Hematopoietic multipotent progenitor cell treated with erythropoietin and hydrocortisone succinate and interleukin-3 and kit ligand, for 15 days (in vitro differentiated cells): ENCODE measurements around the gene PTBP3.
"Not testable (repeated sequence)": the region's sequence is repeated elsewhere in the genome, so short reads cannot be mapped to it uniquely, and the experiment has no call there.

Experiments used
- DNase-seq: peaks from one replicate; pipeline ENCODE4 v3.0.0-alpha.2; 2015; ENCODE audit warnings: low spot score

PTBP3 gene

GRCh38 chr9:112200711-112201110, 132.7 kb downstream of the PTBP3 start:
- no peak for DNase-seq

GRCh38 chr9:112198646-112199045, 134.8 kb downstream of the PTBP3 start:
- DNase-seq: no peak

DNA sequence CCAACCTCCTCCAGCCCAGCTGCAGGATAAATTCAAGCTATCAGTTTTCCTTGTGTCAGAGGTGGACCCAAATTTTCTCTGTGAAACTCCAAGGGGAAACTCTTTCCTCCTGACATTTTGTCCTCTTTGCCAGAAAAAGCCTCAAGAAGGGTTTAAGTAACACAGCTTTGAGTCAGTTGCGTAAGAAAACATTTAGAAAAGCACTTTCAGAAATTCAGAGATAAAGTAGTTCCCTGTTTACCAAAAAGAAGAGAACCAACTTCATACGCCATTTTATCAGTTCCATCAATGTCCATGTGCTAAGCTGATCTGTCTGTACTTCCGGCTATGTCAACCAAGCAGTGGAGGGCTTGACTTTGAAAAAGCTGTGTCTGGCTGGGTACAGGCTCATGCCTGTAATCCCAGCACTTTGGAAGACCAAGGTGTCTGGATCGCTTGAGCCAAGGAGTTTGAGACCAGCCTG, 138.4 kb downstream of the PTBP3 start:
- no peak for DNase-seq

DNA sequence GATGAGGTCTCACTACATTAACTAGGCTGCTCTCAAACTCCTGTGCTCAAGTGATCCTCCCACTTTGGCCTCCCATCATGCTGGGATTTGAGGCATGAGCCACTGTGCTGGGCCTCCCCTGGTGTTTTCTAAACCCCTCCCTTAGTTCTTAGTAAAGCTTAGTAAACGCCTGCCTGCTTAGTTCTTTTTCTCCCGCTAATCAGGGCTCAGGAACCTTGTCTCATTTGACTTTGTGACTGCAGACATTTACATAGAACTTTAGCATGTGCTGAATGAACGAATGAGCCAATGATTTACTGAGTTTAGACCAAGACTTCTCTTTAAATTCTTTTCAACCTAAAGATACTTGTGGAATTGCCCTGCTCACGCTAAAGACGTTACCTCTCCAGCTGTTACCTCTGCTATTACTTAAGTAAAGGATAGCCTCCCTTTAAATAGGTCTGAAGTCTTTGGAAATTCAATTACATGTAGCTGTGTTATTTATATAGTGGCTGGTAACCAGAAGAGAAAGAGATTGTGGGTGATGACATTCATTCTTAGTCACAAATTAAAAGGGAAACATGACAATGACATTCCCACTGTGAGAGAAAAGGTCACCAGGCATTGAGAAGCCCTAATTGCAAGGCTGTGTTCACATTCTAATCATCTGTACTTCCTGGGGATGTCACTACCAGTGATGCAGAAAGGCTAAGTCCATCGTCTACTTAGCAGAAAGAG, 139.7 kb downstream of the PTBP3 start:
- no peak for DNase-seq

DNA sequence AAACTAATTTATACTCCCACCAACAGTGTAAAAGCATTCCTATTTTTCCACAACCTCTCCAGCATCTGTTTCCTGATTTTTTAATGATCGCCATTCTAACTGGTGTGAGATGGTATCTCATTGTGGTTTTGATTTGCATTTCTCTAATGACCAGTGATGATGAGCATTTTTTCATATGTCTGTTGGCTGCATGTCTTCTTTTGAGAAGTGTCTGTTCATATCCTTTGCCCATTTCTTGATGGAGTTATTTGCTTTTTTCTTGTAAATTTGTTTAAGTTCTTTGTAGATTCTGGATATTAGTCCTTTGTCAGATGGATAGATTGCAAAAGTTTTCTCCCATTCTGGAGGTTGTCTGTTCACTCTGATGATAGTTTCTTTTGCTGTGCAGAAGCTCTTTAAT, 143.1 kb downstream of the PTBP3 start:
- not testable (repeated sequence) for DNase-seq

GRCh38 chr9:112188884-112189283, 144.5 kb downstream of the PTBP3 start:
- no peak for DNase-seq

- no peak for DNase-seq
Measured at GRCh38 chr9:112187404-112187803, 146.0 kb downstream of the PTBP3 start.

DNA sequence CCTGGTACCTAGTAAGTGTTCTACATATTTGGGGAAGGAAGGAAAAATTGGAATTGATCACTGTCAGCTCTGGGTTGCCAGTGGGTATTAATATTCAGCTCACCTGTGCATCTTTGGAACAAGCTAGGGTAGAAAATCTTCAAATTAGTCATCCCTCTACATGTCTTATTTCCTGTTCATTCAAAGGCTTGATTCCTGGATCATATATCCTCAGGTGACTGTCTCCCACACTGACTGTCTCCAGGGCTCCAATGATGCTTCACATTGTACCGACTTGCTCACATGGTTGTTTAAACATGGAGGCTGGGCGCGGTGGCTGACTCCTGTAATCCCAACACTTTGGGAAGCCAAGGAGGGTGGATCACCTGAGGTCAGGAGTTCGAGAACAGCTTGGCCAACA, 146.7 kb downstream of the PTBP3 start:
- no peak for DNase-seq

GRCh38 chr9:112184946-112185345, 148.5 kb downstream of the PTBP3 start:
- no peak for DNase-seq

- no peak for DNase-seq
Measured at GRCh38 chr9:112184221-112184620, 149.2 kb downstream of the PTBP3 start.

- peak; percentile 14 for DNase-seq
Measured at GRCh38 chr9:112180387-112180881, 153.0 kb downstream of the PTBP3 start.

- no peak for DNase-seq
Measured at GRCh38 chr9:112179816-112180215, 153.6 kb downstream of the PTBP3 start.

DNA sequence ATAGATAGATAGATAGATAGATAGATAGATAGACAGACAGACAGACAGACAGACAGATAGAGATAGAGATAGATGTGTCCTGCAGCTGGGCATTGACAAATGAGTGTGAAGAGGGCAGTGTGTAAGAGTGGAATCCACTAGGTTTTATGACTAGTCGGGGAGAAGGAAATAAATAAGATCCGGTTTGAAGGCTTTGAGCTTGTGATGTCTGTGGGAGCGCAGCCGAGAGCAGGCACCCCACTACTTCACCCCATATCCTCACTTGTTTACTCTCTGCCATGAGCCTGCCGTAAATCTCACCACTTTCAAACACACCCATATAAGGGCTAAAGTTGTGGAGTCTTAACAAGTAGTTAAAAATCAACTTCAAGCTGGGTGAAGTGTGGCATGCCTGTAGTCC, 156.9 kb downstream of the PTBP3 start:
- no peak for DNase-seq

DNA sequence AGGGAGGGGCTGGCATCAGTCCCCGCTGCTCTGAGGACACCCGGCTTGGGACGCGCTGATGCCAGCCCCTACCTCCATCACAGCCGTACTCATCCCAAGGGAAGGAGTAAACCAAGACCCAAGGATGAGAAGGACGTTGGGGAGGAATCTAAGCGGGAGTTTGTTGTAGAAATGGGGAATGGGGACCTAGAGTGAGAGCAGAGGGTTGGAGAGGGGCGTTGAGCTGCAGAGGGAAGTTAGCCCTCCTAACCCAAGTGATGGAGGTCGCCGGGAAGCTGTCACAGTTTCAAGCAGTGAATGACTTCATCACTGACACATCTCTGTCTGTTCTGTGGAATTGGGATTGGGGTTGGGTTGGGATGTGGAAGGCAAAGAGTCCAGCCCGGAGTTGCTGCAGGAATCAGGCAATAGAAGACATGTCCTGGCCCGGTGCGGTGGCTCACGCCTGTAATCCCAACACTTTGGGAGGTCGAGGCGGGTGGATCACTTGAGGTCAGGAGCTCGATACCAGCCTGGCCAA, 157.6 kb downstream of the PTBP3 start:
- DNase-seq: no peak

DNA sequence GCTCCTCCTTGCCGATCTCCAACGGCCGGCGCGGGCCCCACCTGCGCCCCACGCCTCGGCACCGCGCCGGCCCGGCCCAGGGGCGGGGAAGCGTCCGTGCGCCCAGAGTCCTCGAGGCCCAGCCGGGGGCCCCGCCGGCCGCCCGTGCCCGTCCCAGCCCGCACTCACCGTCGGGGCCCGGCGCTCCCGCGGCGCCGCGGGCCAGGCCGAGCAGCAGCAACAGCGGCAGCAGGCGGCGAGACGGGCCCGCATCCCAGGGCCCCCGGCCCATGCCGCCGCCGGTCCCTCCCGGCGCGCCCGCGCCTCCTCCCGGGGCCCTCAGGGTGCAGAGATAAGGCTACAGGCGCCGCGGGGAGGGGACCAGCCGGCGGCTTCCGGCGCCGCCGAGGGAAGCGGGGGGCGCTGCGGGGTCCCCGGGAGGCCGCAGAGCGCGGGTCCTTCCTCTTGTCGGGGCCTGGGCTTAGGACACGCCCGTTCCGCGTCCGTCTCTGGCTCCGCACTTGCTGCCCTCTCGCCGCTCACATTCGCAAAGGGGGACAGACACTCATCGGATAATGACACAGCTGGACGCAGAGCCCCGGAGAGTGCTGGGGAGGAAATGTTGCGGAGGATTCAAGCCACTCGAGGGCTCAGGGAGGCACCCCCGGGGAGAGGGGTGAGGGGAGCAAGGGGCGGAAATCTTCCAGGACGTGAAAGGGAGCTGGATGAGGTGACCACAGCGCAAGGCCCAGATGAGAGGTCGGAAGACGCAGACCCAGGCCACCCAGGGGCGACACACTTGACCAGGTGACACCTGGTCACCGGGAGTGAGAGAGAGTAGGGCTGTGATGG, 158.2 kb downstream of the PTBP3 start, which contains the start of gene SUSD1:
TSS of gene SUSD1 (minus strand) at position 333 of the 831 bp plus-strand sequence. CDS start at position 271, 62 bp downstream.
- DNase-seq: peak; percentile 20

- peak; percentile 63 for DNase-seq
Measured at GRCh38 chr9:112174222-112174964, 159.0 kb downstream of the PTBP3 start.

DNA sequence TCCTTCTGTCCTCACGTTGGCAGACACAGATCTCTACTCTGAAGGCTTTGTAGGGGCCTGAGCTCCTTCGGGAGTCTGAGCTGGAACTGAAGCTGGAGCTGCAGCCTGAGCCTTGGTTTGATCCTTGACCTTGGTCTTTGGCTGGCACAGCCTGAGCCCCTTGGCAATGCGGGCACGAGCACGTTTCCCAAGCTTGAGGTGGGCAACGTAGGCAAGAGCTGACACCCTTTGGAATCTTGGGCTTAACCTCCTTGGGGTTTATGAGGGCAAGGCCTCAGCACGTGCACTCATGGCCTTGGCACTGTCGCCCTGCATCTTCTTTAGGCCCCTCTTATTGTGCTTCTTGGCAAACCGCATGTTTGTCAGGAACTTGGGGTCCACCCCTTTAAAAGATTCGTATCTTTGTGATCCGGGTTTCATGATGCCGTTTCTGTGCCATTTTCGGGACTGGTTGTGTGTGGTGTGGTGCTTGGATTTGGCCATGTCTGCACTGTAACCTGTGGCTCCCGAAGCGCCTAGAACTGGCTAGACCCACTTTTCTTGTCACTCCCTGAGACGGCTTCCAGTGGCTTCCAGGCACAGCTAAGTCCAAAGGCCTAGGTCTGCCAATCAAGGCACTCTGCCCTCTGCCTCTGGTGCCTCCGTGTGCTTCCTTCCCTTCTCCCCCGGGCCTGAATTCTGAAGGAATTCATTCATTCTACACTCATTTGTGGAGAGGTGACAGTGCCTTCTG, 159.8 kb downstream of the PTBP3 start:
- no peak for DNase-seq

DNA sequence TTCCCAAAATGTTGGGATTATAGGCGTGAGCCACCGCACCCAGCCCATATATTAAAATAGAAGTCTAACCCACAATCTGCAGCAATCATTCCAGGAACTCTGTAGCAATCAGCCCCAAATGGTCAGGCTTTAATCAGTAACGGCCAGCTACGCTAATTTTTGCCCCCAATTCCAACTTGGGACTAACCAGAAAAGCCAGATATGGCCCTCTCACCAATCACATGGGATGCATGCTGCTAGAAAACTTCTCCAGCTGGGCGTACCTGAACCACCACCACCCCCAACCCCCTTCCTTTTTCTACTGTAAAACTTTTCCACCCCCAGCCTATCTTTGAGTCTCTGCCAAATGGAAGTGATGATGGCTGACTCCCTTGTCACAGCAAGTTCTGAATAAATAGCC, 162.5 kb downstream of the PTBP3 start:
- no peak for DNase-seq

- no peak for DNase-seq
Measured at GRCh38 chr9:112170235-112170634, 163.2 kb downstream of the PTBP3 start.

DNA sequence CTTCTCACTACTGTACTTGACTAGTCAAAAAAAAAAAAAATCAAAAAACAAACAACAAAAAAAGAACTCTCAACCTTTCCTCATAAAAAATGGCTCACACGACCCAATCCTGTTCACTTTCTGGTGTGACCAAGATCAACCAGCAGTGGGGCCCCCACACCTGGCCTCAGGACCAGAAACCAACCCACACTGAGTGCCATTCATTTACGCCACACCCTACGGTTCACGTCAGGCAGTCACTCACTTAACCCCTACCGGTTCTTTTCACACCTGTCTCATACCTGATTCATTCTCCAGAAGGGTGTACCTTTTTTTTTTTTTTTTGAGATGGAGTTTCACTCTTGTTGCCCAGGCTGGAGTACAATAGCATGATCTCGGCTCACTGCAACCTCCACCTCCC, 164.1 kb downstream of the PTBP3 start:
- no peak for DNase-seq

DNA sequence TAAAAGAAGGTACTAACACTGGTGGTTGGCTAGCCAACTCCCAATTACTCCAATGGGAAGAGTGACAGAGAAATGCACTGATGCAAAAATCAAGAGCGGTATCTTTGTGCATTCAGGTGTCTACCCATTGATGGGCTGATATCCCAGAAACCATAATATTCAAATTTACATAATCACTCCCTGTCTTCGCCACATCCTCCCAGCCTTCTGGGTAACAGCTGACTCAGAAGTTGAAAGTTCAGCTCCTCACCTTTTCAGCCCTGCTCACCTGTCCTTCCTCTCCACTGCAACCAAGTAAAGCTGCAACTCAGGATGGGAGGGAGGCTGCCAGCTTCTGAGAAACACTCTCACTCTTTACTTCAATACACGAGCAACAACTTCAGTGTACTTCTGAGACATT, 165.2 kb downstream of the PTBP3 start:
- DNase-seq: no peak
